Activated naive CD8-positive, alpha-beta T cell treated with anti-CD3 and anti-CD28 coated beads, Interleukin-2, amount 50 U/mL, for 16 hours (primary cell): Measurements from ENCODE around the gene ALDH16A1.

Experiments used
- DNase-seq: peaks from one replicate; pipeline ENCODE4 v3.0.0-alpha.2; 2020; ENCODE audit warnings: low read depth, low spot score

The ALDH16A1 gene

DNA sequence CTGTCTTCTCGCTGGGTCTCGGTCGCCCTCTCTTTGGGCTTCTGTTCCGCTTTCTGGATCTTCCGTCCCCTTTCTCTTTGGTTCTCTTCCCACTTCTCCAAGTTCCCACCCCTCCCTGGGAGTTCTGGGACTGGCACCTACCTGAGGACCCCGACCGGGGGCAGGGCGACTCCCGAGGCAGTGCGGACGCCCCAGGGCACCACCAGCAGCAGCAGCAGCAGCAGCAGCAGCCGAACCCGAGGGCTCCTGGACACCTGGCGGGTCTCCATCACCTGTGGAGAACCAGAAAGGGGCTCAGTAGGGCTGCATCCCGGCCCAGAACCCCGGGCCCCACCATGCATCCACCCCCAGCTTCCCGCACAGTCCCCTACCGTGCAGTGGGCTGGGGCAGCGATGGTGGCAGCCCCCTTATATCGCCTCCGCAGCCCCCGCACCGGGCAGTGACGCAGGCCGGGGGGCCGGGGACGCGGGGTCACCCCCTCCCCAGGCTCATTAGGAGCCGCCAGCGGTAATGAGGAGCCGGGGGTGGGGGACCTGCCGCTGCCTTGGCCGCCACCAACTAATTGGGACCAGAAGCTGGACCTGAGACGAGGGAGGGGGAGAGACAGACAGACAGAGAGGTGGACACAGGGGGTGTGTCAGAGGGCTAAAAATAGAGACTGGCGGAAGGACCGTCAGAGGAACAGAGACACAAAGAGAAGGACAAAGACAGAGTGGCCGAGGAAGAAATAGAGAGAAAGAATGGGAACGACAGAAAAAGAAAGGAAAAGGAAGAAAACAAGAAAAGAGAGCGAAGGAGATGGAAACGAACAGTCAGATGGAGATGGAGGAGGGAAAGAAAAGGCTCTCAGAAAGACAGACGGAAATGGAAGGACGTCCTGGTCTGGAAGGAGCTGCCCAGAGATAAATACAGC is 29.7 kb upstream of the ALDH16A1 start, which contains the start of gene PTH2:
Gene PTH2, minus strand, starts transcription at position 371 of the 914 bp plus-strand sequence. Its CDS starts 102 bp downstream, at position 269.
- DNase-seq = no peak

DNA sequence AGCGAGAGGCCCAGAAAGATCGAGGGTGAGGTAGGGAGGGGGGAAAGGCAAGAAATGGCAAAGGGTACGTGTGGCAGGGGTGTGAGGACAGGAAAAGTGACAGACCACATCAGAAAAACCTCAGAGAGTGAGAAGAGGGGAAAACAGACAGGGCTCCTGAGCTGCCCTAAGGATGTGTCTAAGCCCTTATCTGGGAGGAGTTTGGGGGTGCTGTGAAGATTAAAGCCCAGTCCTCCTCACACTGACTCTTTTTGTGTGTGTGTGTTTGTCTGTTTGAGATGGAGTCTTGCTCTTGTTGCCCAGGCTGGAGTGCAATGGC is 29.1 kb upstream of the ALDH16A1 start:
- no peak for DNase-seq

DNA sequence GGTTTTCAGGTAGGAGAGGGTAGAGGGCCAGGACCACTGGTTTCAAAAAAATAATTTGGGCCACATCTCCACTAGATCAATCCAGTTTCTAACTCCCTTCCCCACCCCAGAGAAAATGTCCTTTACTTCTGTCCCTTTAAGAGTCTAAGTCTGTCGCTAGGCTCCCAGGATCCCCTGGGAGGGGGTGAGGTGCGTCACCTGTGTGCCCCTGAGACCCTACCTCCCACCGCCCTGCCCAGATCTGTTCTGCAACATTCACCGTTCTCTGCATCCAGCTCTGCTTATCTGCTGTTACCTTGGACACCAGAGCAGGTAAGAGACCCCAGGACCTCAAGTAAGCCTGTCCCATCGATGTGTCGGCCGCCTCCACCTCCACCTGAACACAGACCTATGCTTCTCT is 27.8 kb upstream of the ALDH16A1 start, which contains the start of gene GFY:
Gene GFY, plus strand, starts transcription at position 211 of the 400 bp plus-strand sequence. CDS start 1,043 bp downstream, outside the sequence.
- no peak for DNase-seq

DNA sequence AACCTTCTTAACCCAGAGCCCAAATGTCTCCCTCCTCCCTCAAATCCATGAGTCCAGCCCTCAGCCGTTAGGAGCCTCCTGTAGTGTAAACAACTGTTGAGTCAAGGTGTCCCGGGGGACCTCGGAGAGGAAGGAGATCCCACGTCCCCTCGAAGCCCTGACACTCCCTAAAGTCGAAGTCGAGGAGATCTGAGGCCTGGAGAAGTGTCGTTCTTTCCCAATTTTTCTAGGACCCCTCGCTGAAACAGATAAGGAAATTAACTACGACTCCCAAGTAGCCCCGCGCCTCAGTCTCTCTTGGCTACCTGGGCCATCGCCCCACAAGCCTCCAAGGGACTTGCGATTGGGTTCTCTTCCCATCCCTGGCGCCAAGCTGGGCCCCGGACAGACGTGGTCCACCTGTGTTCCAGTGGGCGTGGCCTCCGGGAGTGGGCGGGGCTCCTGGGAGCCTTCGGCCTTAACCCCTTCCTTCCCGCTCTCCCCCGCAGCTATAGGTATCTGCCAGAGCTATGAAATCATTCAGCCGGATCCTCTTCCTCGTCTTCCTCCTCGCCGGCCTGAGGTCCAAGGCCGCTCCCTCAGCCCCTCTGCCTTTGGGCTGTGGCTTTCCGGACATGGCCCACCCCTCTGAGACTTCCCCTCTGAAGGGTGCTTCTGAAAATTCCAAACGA is 27.0 kb upstream of the ALDH16A1 start:
- no peak for DNase-seq

DNA sequence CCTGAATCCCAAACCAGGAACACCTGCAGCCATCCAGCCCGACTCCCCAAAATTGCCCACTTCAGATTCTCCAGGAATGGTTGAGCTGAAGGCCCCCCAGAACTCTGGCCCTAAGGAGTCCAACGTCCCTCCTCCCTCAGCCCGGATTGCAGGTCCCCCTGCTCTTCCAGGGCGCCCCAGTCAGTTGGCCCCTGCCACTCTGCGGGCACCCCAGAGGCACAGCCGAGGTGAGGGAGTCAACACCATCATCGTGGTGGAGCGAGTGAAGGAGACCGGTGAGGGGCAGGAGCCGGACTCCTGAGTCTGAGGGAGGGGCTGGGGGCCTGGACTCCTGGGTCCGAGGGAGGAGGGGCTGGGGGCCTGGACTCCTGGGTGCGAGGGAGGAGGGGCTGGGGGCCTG is 25.7 kb upstream of the ALDH16A1 start:
- no peak for DNase-seq

DNA sequence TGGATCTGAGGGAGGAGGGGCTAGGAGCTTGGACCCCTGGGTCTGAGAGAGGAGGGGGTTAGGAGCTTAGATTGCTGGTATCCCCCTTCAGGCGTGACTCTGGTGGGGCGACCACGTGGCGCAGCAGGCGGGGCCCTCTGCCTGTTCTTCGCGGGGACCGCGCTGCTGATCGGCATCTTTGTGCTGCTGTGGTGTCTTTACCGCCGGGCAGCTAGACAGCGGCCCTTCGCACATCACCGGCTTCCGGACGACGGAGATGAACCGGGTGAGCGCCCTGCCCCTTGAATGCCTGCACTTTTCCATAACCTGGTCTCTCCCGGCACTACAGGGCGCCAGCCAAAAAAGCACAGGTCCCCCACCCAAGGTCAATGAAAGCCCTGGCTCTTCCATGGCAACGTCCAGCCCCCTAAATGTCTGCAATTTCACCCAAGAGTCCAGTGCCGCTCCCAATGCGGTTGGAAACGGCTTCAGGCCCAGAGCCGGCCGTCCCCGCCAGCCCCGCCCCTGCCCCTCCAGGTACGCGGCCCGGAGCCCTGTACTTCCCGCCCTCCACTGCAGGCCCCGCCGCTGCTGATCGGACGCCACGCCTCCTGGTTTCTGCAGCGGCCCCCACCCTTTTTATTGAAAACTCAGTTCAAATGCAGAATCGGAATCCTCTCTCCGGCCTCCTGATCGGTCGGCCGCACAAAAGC is 25.0 kb upstream of the ALDH16A1 start:
- no peak for DNase-seq

DNA sequence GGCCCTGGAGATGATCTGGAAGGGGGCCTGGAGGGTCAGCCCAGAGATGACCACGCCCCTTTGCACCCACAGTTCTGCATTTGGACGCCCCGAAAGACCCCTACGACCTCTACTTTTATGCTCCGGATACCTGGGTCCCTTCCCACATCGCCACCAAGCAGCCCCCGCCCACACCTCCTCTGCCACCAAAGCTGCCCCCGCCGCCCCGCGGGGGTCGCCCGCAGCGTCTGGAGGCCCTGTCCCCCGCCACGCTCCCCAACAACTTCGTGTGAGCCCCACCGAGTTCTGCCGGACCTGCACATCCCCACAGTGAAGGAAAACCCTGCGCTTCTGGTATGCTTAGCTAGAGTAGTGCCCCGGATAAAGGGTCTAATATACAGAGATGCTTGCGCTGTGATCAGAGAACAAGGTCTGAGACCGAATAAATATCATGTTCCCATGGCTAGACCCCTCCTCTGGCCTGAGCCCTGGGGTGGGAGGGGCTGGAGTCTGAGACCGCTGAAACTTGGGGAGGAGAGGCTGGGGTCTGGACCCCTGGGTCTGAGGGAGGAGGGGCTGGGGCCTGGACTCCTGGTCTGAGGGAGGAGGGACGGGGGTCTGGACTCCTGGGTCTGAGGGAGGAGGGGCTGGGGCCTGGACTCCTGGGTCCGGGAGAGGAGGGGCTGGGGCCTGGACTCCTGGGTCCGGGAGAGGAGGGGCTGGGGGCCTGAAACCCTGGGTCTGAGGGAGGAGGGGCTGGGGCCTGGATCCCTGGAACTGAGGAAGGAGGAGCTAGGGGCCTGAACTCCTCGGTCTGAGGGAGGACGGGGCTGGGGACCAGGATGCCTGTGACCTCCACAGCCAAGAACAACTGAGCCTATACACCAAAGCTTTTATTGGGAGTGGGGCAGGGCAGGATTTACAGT is 24.2 kb upstream of the ALDH16A1 start:
- DNase-seq = no peak

DNA sequence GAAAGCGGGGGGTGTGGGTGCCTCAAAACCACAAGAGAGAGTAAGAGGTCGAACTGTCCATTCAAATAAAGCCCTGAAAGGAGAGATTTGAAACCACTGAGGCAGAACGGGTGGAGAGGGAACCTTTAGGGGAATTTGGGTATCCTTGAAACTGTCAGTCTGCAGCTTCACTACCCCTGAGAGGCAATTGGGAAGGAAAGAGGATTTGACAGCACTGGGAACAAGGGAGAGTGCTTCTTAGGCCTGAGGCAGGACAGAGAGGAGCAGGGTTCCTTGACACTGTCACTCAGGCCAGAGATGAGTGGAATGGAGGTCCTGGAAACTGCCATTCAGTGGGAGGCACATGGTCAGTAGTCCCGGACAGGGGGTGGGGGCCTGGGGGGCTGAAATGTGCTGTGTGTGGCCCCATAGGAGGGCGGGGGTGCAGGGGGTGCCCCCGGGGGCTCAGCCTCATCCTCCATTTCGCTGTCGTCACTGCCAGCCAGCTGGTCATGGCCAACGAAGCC is 22.8 kb upstream of the ALDH16A1 start:
- DNase-seq = no peak

DNA sequence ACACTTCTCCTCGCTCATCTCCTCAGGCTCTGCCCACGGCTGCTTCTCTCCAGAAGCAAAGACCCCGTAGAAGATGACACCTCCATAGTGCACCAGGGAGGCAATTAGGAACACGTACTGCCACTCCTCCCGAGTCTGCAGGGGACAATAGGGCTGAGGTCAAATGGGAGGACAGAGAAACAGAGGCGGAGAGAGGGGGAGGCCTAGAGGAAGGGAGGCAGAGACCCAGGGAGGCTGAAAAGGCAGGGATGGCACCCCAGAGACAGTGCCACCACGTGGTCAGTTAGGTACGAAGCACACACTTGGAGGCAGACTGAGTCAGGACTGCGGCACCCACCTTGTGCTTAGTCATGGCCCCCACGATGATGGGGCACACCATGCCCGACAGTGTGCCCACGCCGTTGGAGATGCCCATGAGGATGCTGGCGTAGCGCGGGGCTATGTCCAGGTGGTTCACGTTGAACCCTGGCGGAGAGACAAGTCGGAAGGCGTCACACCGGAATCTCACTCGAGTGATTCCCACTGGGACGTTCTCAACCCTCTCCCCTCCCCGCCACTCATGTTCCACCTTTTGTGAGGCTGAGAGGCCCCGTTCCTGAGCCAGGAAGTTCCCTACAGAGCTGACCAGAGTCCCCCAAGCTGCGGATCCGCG is 22.2 kb upstream of the ALDH16A1 start:
- no peak for DNase-seq

DNA sequence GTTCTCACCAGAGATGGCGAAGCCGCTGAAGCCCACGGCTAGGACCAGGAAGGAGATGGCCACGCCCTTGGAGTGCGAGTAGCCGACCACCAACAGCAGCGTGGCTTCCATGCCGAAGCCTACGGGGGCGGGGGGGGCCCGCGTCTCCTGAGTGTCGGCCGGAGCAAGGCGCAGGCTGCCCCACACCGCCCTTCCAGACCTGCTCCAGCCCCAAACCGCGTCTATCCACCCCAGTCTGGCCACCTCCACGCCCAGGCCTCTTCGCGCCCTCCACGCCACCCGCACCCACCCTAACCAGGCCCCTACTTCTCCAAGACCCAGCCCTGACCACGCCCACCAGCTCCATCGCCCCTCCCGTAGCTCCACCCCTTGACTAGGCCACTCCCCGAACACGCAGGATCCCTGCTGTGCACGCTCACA is 21.7 kb upstream of the ALDH16A1 start:
- no peak for DNase-seq

DNA sequence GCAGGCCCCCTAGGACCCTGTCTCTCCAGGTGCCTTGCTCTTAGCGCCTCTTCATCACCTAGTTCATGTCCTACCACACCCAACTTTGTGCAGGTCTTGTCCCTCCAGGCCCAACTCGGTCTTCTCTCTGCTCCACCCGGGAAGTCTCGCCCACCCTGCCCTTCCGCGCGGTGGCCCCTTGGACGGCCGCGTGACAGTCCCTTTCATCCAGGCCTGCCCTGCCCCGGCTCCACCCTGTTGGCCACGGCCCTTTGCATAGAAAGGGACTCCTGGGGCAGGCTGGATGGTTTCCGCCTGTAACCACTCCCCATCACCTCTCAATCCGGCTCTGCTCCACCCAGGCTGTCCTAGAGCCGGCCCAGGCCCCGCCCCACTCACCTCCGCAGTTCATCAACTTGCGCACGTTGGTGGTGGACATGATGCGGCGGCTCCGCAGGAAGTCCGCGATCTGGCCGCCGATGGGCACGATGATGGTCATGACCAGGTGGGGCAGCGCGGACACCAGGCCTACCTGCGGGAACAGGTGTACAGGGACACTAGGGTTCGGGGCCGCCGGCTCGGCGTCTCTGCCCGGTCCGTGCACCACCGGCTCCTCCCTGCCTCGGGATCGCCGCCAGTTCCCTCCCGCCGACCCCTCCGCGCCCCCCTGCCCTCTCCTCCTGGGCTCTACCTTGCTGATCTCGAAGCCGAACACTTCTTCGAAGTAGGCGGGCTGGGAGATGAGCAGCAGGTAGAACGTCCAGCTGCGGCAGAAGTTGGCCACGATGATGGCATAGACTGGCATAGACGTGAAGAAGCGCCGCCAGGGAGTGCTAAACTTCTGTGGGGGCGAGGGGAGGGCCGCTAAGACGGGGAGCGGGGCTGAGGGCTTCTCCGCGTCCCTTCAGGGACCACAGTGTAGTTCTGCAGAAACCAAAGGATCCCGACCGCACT is 20.6 kb upstream of the ALDH16A1 start:
- DNase-seq = no peak

DNA sequence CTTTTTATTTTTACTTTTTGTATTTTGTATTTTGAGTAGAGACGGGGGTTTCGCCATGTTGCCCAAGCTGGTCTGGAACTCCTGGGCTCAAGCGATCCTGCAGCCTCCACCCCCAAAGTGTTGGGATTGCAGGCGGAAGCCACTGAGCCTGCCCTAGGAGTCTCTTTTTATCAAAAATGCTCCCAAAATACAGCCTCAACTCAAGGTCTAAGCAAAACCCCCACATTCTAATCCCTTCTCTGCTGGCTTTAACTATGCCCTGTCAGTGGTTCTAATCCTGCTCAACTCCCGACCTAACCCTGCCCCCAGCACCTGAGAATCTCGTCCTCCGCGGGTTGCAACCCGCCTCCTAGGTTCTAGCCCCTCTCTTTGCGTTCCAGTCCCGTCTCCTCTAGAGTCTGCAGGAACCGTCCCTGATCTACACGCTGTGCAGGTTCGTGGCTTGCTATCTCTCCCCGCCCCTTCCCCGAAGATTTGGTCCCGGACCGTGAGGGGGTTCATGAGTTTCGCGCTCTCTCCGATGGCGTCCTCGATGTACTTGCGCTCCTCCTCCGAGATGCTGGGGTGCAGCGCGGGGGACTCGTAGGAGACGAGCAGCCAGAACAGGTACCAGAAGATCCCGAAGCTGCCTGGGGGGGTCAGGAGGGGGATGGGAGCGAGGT is 19.7 kb upstream of the ALDH16A1 start:
- no peak for DNase-seq

DNA sequence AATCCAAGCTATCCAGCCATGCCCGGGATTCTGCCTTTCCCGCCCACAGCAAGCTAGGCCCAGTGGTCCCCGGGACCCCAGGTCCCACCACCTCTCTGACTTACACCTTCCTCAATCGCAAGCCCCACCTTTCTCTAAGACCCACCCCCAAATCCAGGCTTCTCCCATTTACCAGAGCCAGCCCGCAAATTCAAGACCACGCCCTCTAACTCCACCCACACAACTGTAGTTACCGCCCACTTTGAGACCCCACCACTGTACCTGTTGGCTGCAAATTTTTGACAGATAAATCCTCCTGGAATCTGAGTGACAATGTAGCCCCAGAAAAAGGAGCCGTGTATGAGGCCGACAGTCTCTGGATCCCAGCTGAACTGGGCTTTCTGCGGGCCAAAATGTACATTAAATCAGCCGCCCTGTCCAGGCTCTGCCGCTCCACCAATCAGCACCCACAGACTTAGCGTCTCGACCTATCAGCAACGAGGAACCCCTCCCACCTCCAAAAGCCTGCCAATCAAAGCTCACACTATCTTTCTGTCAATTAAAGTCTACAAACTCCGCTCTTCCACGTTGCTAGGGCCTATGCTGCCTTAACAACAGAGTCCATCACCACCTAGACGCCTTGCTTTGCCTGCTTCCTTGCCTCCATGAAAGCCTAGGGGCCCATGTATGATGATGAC is 18.0 kb upstream of the ALDH16A1 start:
- no peak for DNase-seq

DNA sequence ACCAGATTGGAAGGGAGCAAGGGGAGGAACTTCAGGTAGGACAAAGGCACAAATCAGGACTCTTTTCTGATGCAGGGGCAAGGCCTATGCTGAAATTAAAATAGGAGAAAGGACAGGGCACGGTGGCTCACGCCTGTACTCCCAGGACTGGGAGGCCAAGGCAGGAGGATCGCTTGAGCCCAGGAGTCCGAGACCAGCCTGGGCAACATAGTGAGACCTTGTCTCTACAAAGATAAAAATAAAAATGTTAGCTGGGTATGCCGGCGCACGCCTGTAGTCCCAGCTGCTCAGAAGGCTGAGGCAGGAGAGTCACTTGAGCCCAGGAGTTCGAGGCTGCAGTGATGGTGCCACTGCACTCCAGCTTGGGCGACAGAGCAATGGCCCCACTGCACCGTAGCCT is 17.4 kb upstream of the ALDH16A1 start:
- no peak for DNase-seq

DNA sequence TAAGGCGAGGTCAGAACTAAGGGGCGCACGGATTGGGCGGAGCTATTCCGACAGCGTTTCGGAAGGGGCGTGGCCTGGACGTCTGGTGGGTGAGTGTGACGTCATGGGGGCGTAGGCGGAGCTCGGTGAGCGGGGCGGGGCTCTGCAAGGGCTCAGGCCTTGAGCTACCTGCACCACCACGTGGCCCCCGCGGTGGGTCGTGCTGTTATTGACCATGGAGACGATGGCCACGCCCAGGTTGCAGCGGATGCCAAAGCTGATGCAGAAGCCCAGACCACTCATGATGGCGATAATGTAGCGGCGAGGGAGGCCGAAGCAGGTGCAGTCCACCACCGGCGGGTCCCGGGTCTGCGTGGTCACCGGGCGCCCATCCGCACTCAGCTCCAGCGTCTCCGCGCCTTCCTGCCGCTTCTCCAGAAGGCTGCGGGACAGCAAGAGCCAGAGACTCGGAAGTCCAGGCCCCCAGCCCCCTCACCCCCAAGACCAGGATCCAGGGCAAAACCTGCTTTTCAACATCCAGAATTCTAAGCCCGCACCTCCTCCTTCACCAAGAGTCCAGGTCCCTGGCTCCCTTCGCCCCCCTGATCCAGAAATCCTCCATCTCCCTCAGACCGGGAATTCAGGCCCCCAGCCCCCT is 16.5 kb upstream of the ALDH16A1 start:
- no peak for DNase-seq

DNA sequence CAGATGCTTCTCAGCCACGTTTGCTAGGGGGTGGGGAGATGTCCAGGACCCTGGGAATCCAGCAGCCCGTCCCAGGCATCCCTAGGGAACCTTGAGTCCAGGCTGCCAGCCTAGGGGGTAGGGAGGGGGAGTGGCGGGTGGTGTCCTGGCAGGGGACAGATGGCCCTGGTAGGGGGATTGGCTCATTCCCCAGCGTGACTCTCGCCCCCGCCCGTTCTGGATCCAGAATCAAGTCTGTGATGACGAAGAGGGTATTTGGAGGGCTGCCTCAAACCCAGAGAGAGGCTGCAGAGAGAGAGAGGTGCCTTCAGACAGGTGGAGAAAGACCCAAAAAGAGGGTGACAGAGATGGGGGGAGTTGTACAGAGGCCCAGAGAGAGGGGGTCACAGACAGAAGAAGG is 15.8 kb upstream of the ALDH16A1 start:
- DNase-seq = no peak

DNA sequence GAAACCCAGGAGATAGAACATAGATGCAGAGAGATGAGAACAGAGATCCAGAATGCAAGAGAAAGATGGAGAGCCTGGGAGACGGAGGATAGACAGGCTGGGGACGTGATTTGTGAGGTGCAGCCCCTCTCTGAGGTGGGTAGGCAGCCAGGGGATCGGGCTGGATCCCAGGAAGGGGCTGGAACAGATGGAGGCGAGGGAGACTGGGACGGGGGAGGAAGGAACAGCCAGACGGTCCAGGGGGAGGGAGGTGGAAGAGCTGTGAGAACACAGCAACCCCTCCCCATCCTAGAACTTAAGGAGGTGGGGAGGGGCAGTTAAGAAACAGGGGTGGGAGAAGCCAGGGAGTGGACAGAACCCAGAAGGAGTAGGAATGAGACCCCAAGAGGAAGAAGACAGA is 14.8 kb upstream of the ALDH16A1 start:
- DNase-seq = no peak

DNA sequence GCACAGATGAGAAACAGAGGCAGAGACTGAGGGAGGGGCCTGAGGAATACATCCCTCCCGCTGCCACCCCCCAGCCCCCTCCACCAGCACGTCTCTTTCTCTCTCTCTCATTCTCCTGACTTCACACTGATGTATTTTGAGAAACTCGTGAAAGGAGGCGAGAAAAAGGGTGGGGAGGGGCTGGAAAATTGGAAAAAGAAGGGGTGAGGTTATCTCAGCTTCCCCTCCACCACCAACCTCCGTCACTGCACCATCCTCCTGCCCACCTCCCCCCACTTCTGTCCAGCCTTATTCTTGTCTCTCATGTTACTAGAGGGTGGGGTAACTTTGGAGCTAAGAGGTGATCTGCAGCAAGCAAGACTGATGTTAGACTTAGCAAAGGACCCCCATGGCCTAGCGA is 13.2 kb upstream of the ALDH16A1 start:
- DNase-seq = no peak
